IMR-90 (cell line): ENCODE data around the gene SULT1A3.
"Not testable (repeated sequence)": the region's sequence is repeated elsewhere in the genome, so short reads cannot be mapped to it uniquely, and the experiment has no call there.

Source experiments
- BHLHE40 ChIP-seq: fragments of 150-350 bp; IDR thresholded peaks from 2 replicates; pipeline ENCODE4 v1.6.1; 2016; ENCODE audit warnings: mild to moderate bottlenecking, low read depth, low read length
- CHD1 ChIP-seq: IDR thresholded peaks from 2 replicates; pipeline ENCODE4 v1.6.1; 2012; ENCODE audit warnings: low read depth, low read length, improper control_type of control experiment
- CTCF ChIP-seq: conservative IDR thresholded peaks from 2 replicates; pipeline ENCODE4 v1.5.1; 2012; ENCODE audit warnings: mild to moderate bottlenecking, low read depth, low read length, improper control_type of control experiment
- MXI1 ChIP-seq: IDR thresholded peaks from 2 replicates; pipeline ENCODE4 v1.6.1; 2012; ENCODE audit warnings: low read depth, mild to moderate bottlenecking, low read length, moderate library complexity, borderline replicate concordance
- POLR2A ChIP-seq: IDR thresholded peaks from 2 replicates; pipeline ENCODE4 v1.6.1; 2012; ENCODE audit warnings: mild to moderate bottlenecking, low read depth, low read length
- RCOR1 ChIP-seq: IDR thresholded peaks from 2 replicates; pipeline ENCODE4 v1.6.1; 2012; ENCODE audit warnings: mild to moderate bottlenecking, low read length, improper control_type of control experiment; ENCODE audit not compliant: insufficient replicate concordance
- USF2 ChIP-seq: fragments of 150-350 bp; IDR thresholded peaks from 2 replicates; pipeline ENCODE4 v1.6.1; 2017; ENCODE audit warnings: mild to moderate bottlenecking, antibody characterized with exemption, low read length, low read depth

GRCh38 chr16:30193615-30194014, 5.4 kb upstream of the SULT1A3 start, which contains the start of the genes BOLA2B and SLX1A:
- TF ChIP-seq MXI1, POLR2A, RCOR1, BHLHE40, CTCF, CHD1, USF2: not testable (repeated sequence)
